ENCODE measurements around the gene TAF1B.

The TAF1B gene

DNA sequence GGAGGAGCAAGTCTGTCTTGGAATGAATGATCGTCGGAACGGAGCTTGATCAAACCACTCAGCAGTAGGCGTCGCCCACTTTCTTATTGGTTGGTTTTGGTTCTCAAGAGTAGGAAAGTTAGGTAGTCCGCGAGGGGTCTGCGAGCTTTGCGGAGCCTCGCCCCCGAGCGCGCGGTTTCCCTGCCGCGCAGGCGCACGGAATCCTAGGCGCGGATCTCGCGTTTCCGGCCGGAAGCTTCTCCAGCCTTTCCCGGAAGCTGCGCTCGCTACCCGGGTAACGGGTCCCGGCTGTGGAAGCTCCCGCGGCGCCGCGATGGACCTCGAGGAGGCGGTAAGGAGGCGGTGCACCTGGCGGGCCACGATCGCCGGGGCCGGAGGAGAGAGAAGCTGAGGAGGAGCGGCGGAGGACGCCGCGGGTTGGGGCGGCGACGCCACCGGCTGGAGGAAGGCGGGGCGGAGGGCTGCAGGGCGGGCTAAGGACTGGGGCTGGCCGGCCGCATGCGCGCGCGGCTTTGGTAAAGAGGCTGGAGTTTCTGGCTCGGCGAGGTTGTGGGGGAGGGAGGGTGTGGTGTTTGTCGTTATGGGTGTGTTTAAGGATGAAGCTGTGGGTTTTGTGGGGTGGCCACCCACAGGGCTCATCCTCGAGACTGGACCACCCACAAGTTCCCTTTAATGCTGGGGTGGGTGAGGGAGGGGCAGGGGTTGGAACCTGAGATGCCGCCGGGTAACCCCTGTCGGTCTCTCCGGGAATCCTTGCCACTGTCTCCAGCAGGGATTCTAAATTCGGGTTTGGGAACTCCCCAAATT, at the start of gene TAF1B:
Gene TAF1B (plus strand): TSS at position 246 of the 807 bp plus-strand sequence. CDS start 68 bp downstream, at position 314.
- DNase-seq (ENCODE audit: extremely low read depth in 1 of 2, low read depth in 1 of 2) = peak; percentile 45 to 68

DNA sequence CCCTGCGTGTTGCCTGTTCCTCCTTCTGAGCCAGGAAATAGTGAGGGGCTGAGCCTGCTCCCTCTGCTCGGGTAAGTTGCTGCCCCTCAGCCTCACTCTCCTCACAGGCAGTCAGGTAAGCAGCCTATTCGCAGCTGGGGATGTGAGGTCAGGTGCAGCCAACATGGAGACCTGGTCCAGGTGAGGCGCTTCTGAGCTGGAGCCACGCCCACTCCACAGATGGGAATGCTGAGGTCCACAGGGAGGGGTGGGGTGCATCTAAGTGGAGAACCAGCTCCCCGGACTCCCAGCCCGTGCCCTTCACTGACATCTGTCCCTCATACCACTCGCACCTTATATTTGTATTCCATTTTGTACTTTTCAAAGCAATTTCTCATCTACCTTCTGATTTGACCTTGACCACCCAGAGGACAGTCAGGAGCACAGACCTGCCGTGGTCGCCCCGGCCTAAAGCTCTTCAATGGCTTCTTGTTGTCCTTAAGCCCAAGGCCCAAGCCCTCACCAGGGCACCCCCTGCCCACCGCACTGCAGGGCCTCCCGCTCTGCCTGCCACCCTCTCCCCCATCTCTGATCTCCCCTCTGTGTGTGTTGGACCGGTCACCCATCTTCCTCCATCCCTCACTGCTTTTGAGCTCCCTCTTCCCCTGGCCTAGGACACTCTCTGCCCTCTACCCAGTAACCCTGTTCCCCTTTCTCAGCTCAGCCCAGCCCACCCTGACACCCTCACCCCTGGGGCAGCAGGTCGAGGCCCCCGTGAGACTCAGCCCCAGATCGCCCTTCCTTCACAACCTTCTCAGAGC, 49.2 kb upstream of the TAF1B start:
- DNase-seq (ENCODE audit: extremely low read depth in 1 of 2, low read depth in 1 of 2) = no peak

DNA sequence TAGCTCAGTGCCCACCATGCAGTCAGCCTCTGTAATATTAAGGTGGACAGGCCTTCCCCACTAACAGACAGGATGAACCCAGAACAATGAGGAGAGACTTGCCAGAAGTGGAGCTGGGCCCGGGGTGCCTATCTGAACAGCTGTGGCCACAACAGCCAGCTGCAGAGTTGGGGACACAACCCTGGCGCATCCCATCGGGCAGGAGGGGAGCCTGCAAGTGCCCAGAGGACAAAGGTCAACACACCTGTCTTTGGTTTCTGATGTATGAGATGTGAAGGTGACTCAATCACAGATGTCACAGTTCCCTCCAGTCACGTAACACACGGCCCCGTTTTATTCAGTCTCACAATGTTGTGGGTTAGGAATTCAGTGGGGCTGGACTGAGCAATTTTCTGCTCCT, 48.2 kb upstream of the TAF1B start:
- DNase-seq (ENCODE audit: extremely low read depth in 1 of 2, low read depth in 1 of 2) = no peak

DNA sequence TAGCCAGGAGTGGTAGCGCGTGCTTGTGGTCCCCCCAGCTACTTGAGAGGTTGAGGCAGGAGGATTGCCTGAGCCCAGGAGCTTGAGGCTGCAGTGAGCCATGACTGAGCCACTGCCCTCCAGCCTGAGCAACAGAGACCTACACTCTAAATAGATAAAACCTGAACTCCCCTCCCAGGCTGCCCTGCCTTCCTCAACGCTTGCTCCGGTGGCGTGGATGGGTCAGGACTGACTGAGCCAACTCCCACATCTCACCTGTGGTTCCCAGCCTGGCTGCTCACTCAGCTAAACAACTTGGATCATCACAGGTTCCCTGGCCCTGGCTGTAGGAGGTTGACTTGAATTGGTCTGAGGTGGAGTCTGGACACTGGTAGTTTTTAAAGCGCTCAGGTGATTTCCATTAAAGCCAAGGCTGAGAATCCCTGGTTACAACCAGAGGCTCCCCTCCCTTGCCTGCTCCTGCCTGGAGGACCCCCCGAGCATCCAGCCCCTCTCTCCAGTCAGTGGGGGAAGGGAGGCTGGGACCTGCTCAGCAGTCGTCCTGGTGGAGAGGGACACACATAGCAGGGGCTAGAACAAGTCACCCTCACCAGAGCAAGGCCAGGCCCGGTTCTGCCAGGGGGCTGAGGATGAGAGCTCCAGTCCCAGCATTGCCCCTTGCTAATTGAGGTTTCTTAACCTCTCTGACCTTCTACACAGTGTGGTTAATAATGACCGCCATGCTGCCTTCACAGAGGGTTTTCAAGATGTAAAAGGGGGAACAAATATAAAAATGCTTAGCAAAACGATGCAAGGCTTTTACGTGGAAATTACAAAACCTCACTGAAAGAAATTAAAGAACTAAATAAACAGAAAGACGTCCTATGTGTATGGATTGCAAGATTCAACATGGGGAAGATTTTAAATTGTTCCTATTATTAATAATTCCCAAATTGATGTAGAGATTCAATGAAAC, 46.9 kb upstream of the TAF1B start:
- DNase-seq (ENCODE audit: extremely low read depth in 1 of 2, low read depth in 1 of 2) = no peak

DNA sequence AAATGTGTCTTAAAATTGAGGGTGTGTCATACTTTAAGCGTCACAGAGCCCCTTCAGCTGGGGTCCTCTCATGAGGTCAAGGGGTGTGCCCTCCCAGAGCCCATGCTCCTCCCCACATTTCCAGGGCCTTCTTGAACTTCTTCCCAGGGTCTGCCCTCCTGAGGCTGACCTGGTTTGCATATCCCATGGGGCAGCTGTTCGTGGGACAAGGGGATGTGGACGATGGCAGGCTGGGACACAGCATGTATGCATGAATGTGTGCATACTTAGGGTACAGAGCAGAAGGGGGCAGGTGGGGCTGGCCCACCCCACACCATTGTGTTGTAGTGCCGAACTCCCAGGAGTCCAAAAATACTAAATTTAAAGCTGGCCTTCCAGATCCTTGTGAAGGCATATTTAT, 46.2 kb upstream of the TAF1B start:
- DNase-seq (ENCODE audit: extremely low read depth in 1 of 2, low read depth in 1 of 2) = no peak

DNA sequence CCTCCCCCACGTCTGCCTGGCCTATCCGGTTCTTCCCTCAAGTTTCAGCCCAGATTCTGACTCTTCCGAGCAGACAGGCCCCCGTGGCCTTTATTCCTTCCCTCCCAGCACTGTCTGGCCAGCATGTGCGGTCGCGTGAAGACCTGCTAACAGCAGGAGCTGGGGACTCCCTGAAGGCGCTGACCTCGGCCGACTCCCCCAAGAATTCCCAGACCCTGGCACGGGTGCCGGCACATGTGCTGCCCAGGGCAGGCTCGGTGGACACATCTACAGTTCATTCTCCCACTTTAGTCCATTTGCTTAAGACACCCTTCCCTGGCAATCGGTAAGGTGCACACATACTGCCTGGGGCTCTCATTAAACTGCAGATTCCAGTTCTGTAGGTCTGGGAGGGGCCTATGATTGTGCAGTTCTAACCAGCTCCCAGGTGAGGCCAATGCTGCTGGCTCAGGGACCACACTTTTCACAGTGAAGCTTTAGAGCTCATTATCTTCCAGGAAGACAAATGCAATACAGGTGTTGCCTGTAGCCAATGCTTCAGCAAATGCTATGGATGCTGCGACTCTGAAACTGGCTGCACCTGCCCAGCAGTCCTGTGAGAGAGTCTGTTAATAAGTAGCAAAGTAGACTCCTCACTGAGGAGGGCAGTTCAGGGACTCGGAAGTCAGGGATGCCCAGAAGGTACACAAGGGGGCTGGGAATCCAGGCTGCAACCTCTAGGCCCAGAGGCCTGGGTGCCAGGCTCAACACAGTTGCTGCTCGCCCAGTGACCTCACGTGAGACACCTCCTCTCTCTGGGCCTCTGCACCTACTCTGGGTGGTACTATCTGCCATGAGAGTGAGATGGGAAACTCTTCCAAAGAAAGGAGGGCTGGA, 45.4 kb upstream of the TAF1B start:
- DNase-seq (ENCODE audit: extremely low read depth in 1 of 2, low read depth in 1 of 2) = no peak

DNA sequence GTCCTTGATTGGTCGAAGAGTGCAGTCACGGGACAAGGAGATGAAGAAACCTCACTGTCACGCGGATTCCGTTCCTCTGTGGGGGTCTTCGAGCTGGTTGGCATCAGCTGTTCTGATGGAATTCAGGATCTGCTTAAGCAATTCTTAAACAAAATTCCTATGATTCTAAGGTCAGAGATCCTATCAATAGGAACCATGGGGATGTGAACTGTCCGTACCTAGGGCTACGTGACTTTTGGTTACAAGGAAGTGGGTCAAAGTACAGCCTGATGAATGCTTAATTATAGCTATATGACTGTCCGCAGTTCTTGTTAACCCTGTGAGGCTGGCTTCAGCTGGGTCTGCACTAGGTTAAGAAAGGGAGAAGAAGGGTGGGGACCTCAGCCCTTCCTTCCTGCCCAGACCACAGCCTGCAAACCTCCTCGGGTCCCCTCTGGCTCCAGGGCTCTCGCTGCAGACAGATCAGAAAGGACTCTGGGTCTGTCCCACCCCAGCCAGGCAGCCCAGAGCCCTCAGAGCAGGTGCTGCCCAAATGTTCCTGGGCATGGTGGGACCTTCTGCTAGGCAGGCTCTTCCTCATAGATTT, 44.2 kb upstream of the TAF1B start:
- no peak for DNase-seq (ENCODE audit: extremely low read depth in 1 of 2, low read depth in 1 of 2)

DNA sequence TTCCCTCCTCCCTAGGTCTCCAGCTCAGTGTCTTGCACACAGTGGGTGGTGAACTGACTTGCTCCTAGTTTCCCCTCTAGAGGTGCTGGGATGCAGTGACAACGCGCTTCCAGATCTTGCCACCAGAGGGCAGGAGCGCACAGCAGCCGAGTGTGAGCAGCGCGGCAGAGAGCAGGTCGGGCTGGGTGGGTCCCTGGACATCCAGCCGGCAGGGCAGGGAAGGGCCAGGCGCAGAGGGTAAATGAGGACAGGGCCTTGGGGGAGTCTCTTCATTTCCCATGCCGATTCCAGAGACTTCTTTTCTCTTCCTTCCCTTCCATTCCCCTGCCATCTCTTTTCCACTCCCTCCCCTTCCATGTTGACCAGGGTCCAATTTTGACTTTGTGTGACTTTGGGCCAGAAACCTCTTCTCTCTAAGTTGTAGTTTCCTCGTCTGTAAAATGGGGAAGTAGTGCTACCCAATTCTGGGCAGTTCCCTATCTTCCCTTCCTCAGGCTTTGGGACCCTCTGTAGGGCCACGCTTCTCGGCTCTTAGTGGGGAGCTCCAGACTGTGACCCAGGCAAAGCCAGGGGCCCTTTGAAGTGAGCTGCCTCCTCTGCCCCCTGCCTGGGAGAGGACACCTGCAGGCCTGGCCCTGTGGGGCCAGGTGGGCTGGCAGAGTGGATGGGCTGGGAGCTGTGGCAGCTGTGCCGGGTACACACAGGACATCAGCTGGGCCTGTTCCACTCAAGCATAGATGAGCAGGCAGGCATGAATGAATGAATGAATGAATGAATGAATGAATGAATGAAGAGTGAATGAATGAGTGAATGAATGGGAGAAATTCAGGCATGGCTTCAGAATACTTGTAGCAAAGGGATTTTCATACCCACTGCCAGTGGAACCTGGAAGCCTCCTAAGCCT, 43.3 kb upstream of the TAF1B start:
- peak; percentile 58 to 72 for DNase-seq (ENCODE audit: extremely low read depth in 1 of 2, low read depth in 1 of 2)

DNA sequence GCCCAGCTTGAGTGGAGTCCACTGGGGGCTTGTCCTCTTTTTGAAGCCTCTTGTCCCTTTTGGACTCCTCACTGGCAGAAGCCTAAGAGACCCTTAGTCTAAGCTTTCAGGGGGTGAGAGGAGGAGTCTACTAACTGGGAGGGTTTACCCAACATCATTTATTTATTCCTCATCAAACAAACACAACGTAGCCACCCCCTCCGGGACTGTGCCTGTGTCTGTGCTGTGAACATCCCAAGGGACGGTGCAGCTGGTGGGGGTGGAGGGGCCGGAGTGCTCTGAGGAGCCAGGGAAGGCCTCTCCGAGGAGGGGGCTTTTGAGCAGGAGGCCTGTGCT, 42.7 kb upstream of the TAF1B start:
- no peak for DNase-seq (ENCODE audit: extremely low read depth in 1 of 2, low read depth in 1 of 2)

DNA sequence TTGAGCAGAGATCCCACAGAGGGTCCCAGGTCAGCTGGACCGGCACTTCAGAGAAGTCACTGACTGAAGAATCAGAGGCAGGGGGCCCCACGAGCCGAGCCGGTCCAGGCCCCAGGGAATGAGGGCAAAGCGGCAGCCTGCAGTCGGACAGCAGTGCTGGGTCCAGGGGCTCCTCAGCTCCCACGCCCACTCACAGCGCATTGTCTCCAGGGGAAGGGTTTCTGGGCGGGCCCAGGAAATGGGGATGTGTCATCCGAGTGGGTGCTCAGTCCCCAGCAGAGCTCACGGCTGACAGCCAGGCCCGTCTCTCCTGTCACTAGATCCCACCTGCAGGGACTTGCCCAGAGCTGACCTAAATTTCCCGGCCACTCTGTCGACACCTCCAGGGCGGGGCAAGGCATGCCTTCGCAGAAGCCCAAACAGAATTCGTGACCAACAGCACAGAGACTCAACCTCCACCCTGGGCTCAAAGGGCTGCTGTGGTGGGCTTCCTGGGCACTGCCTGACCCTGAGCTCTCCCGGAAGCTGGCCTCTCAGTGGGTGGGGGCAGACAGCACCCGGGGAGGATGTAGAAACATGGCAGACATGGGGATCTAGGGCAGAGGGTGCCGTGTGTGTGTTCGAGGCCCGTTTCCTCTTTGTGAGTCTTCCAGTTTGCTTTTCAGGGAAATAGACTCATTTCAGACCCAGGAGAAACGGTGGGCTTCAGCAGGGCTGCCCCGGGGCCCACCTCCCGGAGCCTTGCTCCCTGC, 42.1 kb upstream of the TAF1B start:
- peak in 1 of 2 donors; percentile 11 for DNase-seq (ENCODE audit: extremely low read depth in 1 of 2, low read depth in 1 of 2)

DNA sequence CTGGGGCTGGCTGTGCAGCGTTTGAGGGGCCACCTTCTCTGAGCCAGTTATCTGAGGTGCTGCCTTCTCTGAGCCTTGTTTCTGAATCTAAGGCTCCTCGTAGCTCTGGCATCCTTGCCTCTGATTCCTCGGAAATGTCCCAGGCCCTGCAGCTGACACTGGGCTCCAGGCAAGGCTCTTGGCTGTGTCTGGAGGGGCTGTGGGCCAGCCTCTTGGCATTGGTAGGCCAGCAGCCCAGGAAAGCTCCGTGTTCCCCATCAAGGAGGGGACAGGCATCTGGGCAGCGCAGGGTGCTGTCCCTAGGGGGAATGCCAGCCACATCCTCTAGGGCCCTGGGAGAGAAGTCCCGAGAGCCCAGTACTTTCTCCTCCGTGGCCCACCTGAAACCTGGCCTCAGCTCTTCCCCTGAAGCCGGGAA, 40.7 kb upstream of the TAF1B start:
- DNase-seq (ENCODE audit: extremely low read depth in 1 of 2, low read depth in 1 of 2) = no peak

DNA sequence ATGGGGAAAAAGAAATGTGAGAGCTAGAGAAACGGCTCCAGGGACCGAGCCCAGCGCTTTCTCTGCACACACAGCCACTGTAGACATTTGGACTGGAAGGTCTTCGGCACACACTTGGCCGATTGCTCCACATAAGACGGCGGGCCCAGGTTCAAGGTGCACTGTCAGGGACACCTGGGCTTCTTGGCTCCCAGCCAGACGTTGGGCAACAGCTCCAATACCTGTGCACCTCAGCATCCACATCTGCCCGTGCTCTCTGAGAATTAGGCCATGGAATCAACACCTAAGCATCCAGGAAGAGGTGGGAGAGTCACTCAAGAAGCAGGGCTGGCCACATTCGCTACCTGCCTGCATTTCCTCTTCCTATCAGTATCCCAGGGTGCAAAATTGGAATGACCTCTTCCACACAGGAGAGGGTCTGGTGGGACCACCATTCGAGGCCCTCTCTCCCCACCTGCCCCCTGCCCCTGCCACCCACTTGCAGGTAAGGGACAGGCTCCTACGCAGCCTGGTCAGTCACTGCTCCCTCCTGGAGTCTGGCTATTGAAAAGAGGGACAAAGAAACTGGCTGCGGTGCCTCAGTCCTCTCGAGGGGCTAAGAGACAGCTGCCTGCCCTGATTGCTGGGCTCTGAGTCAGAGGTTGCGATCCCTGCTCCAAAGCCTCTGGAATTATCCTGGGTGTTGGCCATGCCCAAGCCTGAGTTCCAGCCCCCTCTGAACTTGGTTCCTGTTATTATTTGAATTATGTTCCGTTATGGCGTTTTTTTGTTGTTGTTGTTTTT, 40.1 kb upstream of the TAF1B start:
- DNase-seq (ENCODE audit: extremely low read depth in 1 of 2, low read depth in 1 of 2) = no peak

DNA sequence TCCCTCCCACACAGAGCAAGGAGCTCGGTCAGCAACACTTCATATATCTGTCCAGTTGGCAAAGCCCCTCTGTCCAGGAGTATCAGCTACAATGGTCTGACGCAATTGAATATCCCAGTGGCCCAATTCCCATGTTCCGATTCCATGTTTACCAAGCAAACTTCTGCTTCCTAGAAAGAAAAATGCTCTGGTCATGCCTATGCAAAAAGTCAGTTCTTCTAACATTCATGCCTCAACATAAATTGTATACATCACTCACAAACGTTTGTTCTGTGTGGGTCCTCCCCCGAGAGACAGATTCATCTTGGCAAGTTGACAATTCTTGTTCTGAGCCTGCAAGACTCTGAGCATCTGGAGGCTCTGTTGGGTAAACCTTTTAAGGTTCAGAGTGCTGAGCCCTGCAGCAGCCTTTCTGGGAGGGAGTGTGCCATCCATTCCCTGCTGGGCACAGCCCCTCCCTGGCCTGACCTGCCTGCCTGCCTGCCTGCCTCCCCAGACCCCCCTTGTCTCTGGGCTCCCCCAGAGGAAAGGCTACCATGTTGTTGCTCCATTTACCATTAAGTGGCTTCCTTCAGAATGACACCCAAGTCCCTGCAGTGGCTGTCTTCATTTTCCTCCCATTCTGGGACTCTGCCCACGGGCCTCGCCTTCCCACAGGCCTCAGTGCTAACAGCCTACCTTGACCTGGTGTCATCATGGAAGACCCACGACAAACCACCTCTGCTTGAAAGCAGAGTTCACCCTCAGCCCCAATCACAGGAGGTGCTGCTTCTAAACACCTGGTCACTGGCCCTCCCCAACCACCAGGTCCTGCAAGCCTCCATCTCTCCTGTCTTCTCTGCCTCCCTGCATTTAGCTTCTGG, 37.6 kb upstream of the TAF1B start:
- DNase-seq (ENCODE audit: extremely low read depth in 1 of 2, low read depth in 1 of 2) = no peak

DNA sequence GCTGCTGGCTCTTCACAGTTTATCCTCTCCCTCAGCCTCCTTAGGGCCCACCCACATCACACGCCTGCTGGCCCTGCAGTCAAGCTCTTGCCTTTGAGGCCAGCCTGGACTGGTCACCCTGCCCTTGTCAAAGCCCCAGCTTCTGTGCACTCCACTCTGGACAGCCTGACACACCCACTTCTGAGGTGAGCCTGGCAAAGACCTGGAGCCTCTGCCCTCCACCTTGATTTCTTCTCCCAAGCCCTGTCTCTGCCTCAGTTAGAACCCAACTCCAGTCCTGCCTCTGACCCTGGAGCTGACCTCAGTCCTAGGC, 37.0 kb upstream of the TAF1B start:
- no peak for DNase-seq (ENCODE audit: extremely low read depth in 1 of 2, low read depth in 1 of 2)

DNA sequence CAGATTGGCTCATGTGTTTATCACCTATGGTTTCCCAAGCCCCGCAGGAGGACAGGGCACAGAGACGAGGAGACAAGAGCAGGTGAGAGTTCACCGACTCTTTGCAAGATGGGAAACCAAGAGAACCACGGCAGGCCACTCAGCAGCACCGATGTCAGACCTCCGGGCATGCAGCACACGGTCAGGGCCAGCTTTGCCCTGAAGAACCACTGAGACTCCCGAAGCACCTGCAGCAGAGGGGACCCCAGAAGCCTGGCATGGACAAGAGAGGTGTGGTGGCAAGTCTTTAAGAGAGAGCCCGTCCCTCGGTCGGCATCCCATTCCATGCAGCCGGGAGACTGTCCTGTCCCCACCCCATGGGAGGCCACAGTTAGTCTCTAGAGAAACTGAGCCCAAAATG, 36.6 kb upstream of the TAF1B start:
- no peak for DNase-seq (ENCODE audit: extremely low read depth in 1 of 2, low read depth in 1 of 2)

DNA sequence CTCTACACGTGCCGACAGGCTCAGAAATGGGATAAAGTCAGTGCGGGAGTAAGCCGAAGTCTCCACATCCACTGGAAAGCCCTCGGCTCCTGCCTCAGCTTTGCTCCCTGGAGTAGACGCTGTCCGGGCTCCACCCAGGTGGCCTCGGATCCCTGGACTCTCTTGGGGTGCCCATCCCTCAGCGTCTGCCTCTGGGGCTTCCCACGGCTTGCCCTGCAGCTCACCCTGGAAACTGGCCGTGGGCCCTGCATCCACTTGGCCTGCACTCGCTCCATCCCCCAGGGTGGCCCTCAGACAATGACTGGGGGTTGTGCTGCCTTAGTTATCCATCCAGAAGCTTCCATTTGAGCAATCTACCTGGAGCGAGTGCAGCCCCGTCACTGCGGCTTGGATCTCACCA, 36.2 kb upstream of the TAF1B start:
- no peak for DNase-seq (ENCODE audit: extremely low read depth in 1 of 2, low read depth in 1 of 2)

All from activated CD8-positive, alpha-beta memory T cell treated with anti-CD3 and anti-CD28 coated beads for 1 hour (primary cell).